ENCODE data around the gene REEP5. TPM values are rescaled to one million over a fixed set of nuclear protein-coding genes. Genes with fewer than 3 reads are reported as not detected.

Gene REEP5
- total and polyA plus RNA-seq, 2 of the 13 experiments (the other 11 are each of a cell fraction or from before 2014, with no cell fraction given): 49.4 to 239 TPM

DNA sequence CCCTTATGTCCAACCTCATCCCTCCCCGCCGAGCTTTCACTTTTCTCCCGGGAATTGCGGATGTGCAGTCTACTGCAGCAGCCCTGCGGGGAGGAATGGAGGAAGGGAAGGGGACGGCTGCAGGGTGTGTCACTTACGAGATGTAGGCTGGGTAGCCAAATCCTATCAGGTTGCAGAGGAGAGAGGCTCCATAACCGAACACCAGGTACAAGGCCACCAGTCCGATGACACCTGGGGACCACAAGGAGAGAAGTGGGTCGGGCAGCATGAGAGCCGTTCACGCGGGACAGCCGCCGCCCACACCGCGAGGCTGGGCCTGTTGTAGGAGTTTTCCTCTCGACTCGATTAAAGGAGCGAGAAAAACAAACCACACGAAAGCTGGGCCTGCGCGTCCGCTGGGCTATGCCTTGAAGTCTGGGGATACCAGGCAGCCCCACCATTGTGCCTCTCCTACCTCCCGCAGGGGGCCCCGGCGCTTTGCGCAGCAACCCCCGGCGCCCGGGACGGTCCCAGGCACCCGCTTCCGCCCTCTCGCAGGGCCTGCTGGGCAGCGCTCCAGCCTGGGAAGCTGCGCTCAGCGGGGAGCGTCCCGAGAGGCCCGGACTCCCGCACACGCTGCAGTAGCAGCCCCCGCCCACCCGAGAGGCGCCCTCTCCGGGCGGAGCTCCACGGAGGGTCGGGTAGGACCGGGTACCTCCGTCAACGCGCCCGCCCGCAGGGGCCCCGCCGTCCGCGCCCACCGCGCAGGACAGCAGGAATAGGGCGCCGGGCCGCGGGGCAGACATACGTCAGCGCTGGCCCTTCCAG lies 798 bp downstream of the REEP5 start (continued):
- TF ChIP-seq, protein P1, sequence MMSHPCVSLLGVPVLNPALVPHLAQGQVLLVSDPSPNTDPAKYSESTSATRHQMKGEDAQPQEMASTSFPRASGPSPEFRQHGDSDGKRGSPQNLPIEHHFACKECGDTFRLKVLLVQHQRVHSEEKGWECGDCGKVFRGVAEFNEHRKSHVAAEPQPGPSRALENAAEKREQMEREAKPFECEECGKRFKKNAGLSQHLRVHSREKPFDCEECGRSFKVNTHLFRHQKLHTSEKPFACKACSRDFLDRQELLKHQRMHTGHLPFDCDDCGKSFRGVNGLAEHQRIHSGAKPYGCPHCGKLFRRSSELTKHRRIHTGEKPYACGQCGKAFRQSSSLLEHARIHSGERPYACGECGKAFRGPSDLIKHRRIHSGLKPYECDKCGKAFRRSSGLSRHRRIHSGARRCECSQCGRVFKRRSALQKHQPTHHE (CRISPR knock-in tag; IDR thresholded peaks at IDR 0.05; ENCODE audit: borderline replicate concordance): no peak
- TF ChIP-seq MAZ (IDR thresholded peaks at IDR 0.05; ENCODE audit: borderline replicate concordance, low read depth, low read length) (0 out of 2 replicates have a peak, but pooled peaks have one; percentile 11), MAZ (CRISPR knock-in tag; IDR thresholded peaks at IDR 0.05; ENCODE audit: low read depth) (no peak; the same call in 1 of the 2 replicates), TEAD2 (CRISPR knock-in tag; IDR thresholded peaks at IDR 0.05) (no peak), CHD2 (IDR thresholded peaks at IDR 0.05; ENCODE audit: low read depth, low read length) (no peak), PRPF4 (IDR thresholded peaks at IDR 0.05; ENCODE audit: low read depth, low read length, poor library complexity, severe bottlenecking) (no peak), ZNF839 (CRISPR knock-in tag; IDR thresholded peaks at IDR 0.05; ENCODE audit: borderline replicate concordance) (no peak), FOSL1 (CRISPR knock-in tag; IDR thresholded peaks at IDR 0.05; ENCODE audit: borderline replicate concordance) (no peak), ZNF331 (CRISPR knock-in tag; IDR thresholded peaks at IDR 0.05) (no peak; the same call in 1 of the 2 replicates), ZNF670 (CRISPR knock-in tag; IDR thresholded peaks at IDR 0.05; ENCODE audit: borderline replicate concordance) (peak; percentile 83; the same call in 1 of the 2 replicates), GATAD1 (CRISPR knock-in tag; IDR thresholded peaks at IDR 0.05) (no peak), NKX3-1 (CRISPR knock-in tag; IDR thresholded peaks at IDR 0.05) (no peak), NFIB (CRISPR knock-in tag; IDR thresholded peaks at IDR 0.05; ENCODE audit: borderline replicate concordance) (no peak), XRCC5 (optimal IDR thresholded peaks at IDR 0.05; ENCODE audit: low read length) (no peak)
- TF ChIP-seq, protein P2, sequence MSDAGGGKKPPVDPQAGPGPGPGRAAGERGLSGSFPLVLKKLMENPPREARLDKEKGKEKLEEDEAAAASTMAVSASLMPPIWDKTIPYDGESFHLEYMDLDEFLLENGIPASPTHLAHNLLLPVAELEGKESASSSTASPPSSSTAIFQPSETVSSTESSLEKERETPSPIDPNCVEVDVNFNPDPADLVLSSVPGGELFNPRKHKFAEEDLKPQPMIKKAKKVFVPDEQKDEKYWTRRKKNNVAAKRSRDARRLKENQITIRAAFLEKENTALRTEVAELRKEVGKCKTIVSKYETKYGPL (CRISPR knock-in tag; IDR thresholded peaks at IDR 0.05): no peak
- TF ChIP-seq, protein P3, sequence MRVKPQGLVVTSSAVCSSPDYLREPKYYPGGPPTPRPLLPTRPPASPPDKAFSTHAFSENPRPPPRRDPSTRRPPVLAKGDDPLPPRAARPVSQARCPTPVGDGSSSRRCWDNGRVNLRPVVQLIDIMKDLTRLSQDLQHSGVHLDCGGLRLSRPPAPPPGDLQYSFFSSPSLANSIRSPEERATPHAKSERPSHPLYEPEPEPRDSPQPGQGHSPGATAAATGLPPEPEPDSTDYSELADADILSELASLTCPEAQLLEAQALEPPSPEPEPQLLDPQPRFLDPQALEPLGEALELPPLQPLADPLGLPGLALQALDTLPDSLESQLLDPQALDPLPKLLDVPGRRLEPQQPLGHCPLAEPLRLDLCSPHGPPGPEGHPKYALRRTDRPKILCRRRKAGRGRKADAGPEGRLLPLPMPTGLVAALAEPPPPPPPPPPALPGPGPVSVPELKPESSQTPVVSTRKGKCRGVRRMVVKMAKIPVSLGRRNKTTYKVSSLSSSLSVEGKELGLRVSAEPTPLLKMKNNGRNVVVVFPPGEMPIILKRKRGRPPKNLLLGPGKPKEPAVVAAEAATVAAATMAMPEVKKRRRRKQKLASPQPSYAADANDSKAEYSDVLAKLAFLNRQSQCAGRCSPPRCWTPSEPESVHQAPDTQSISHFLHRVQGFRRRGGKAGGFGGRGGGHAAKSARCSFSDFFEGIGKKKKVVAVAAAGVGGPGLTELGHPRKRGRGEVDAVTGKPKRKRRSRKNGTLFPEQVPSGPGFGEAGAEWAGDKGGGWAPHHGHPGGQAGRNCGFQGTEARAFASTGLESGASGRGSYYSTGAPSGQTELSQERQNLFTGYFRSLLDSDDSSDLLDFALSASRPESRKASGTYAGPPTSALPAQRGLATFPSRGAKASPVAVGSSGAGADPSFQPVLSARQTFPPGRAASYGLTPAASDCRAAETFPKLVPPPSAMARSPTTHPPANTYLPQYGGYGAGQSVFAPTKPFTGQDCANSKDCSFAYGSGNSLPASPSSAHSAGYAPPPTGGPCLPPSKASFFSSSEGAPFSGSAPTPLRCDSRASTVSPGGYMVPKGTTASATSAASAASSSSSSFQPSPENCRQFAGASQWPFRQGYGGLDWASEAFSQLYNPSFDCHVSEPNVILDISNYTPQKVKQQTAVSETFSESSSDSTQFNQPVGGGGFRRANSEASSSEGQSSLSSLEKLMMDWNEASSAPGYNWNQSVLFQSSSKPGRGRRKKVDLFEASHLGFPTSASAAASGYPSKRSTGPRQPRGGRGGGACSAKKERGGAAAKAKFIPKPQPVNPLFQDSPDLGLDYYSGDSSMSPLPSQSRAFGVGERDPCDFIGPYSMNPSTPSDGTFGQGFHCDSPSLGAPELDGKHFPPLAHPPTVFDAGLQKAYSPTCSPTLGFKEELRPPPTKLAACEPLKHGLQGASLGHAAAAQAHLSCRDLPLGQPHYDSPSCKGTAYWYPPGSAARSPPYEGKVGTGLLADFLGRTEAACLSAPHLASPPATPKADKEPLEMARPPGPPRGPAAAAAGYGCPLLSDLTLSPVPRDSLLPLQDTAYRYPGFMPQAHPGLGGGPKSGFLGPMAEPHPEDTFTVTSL (CRISPR knock-in tag; IDR thresholded peaks at IDR 0.05; ENCODE audit: borderline replicate concordance): no peak
- TF ChIP-seq, protein P4, sequence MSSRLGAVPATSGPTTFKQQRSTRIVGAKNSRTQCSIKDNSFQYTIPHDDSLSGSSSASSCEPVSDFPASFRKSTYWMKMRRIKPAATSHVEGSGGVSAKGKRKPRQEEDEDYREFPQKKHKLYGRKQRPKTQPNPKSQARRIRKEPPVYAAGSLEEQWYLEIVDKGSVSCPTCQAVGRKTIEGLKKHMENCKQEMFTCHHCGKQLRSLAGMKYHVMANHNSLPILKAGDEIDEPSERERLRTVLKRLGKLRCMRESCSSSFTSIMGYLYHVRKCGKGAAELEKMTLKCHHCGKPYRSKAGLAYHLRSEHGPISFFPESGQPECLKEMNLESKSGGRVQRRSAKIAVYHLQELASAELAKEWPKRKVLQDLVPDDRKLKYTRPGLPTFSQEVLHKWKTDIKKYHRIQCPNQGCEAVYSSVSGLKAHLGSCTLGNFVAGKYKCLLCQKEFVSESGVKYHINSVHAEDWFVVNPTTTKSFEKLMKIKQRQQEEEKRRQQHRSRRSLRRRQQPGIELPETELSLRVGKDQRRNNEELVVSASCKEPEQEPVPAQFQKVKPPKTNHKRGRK (CRISPR knock-in tag; IDR thresholded peaks at IDR 0.05): no peak
- TF ChIP-seq, protein P5, sequence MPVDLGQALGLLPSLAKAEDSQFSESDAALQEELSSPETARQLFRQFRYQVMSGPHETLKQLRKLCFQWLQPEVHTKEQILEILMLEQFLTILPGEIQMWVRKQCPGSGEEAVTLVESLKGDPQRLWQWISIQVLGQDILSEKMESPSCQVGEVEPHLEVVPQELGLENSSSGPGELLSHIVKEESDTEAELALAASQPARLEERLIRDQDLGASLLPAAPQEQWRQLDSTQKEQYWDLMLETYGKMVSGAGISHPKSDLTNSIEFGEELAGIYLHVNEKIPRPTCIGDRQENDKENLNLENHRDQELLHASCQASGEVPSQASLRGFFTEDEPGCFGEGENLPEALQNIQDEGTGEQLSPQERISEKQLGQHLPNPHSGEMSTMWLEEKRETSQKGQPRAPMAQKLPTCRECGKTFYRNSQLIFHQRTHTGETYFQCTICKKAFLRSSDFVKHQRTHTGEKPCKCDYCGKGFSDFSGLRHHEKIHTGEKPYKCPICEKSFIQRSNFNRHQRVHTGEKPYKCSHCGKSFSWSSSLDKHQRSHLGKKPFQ (CRISPR knock-in tag; IDR thresholded peaks at IDR 0.05; ENCODE audit: insufficient replicate concordance): no peak
